IPS-15b (cell line): ENCODE results near the gene EDARADD.

Experiments used
- H3K27me3 ChIP-seq: one replicate; pipeline ENCODE4 v1.6.1; 2013; ENCODE audit warnings: low read length; ENCODE audit not compliant: control insufficient read depth, insufficient read depth
- H3K36me3 ChIP-seq: one replicate; pipeline ENCODE4 v1.6.1; 2013; ENCODE audit warnings: low read length; ENCODE audit not compliant: control insufficient read depth, insufficient read depth
- H3K4me1 ChIP-seq: one replicate; pipeline ENCODE4 v1.6.1; 2013; ENCODE audit warnings: mild to moderate bottlenecking, low read length; ENCODE audit not compliant: control insufficient read depth, insufficient read depth
- H3K4me3 ChIP-seq: one replicate; pipeline ENCODE4 v1.5.1; 2013; ENCODE audit warnings: low read depth, low read length
- H3K9ac ChIP-seq: one replicate; pipeline ENCODE4 v1.6.1; 2013; ENCODE audit warnings: low read depth, mild to moderate bottlenecking, low read length
- H3K9me3 ChIP-seq: one replicate; pipeline ENCODE4 v1.6.1; 2013; ENCODE audit warnings: mild to moderate bottlenecking, low read length; ENCODE audit not compliant: control insufficient read depth, insufficient read depth

EDARADD gene

DNA sequence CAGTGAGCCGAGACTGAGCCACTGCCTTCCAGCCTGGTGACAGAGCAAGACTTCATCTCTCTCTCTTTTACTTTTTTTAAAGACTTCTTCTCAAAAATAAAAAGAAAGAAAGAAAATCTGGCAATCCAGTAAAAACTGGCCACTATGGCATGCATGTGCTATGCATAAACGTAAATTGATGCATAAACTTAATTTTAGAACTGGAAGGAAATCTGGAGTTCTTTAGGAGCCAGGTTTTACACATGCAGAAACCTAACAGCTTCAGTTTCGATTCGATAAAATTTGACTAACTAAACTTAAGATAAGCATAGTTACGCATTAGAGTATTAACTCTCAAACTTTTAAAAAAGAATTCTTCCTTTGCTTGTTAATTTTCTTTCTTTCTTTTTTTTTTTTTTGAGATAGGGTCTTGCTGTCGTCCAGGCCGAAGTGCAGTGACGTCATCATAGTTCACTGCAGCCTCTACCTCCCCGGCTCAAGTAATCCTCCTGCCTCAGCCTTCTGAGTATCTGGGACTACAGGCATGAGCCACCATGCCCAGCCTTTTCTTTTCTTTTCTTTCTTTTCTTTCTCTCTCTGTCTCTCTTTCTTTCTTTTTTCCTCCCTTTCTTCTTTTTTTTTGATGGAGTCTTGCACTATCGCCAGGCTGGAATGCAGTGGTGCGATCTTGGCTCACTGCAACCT lies 117.8 kb downstream of the EDARADD start:
- no peaks in the 10 kb centered on the region for H3K4me1 ChIP-seq
- H3K4me3 ChIP-seq = no peak overlapping the region
- no peaks in the 10 kb centered on the region for H3K36me3 ChIP-seq
- H3K9me3 ChIP-seq = no peaks in the 10 kb centered on the region
- H3K9ac ChIP-seq = no peak overlapping the region
- H3K27me3 ChIP-seq = no peaks in the 10 kb centered on the region

DNA sequence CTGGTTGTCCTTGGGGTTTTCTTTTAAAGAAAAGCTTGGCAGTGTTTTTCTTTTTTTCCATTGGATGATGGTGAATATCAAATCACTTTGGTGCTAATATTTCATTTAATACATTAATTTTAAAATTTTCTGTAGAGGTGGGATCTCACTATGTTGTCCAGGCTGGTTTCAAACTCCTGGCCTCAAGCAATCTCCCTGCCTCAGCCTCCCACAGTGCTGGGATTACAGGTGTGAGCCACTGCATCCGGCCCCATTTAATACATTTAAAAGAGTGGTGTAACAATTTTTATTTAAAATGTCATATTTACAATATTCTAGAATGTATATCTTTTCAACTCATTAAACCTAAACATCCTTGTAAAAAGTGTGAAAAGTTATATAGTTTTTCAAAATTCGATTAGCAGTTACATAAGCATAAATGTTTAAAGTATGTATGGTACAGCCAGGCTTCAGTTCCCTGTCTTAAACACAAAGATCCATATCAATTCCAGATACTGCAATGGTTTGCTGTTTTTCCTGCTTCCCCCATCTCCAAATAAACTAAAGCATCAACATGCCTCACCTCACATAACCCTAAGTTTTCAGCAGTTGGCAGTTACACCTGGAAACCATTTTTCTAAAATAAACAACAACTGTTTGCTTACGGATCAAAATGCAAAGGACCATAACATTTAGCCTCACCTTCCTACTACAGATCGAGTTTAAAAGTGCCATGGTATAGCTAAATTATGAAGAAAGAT lies 120.8 kb downstream of the EDARADD start:
- Histone ChIP-seq H3K36me3 (no peaks in the 10 kb centered on the region), H3K9me3 (no peaks in the 10 kb centered on the region), H3K4me3 (no peak overlapping the region), H3K9ac (no peak overlapping the region), H3K4me1 (no peaks in the 10 kb centered on the region), H3K27me3 (no peaks in the 10 kb centered on the region)

DNA sequence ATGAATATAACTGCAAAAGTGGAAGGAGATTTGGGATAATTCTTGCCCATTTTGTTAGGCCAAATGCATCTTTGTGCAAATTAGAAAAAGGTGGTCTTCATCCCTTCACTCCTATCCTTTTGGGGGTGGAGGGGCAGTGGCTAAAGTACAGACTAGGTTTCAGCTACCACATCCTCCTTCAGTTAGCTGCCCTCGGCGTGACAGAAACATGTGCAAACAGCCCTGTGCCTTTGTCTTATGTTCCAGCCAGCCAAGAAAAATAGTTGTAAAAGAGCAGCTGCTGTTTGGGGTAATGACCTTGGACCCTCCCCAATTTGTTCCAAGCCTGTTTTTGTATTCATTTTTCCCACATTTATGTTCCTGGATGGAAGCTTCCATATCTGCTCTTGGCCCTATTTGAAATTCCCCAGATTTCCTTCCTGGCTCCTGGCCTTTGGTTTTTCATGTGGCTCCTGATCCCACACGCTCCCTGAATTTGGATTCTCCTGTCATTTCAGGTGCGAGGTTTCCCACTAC lies 121.4 kb downstream of the EDARADD start:
- Histone ChIP-seq H3K9me3 (no peaks in the 10 kb centered on the region), H3K4me1 (no peaks in the 10 kb centered on the region), H3K9ac (no peak overlapping the region), H3K36me3 (no peaks in the 10 kb centered on the region), H3K4me3 (no peak overlapping the region), H3K27me3 (no peaks in the 10 kb centered on the region)

DNA sequence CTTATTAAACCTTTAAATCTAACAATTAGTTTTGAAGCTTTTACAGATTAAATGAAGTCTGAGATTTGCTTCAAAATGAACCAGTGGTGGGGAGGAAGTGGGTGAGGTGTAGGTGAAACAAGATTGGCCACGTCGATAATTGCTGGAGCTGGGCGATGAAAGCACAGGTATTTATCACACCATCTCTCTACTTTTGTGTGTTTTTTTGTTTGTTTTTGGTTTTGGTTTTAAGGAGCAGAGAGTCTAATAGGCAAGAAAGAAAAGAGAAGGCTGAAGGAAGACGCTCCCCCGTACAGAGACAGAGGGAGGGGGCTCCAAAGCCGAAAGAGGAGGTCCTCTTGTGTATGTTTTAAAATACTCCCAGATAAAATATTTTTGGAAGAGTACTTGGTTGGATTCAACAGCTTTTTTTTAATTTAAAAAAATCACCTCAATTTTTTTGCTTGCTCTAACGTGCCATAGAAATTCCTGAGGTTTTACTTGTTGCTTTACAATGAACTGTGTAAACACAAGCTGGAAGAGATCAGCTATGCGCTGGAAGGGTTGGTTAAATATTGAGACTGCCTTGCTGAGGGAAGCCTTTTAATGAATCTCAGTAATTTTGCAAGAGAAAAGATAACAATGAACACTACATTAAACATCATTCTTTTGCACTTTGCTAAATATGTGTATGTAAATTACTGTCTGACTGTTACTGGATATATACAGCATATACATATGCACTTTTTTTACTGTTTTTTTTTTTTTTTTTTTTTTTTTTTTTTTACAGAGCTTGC lies 123.0 kb downstream of the EDARADD start:
- Histone ChIP-seq H3K9ac (no peak overlapping the region), H3K4me3 (no peak overlapping the region), H3K9me3 (no peaks in the 10 kb centered on the region), H3K27me3 (no peaks in the 10 kb centered on the region), H3K4me1 (no peaks in the 10 kb centered on the region), H3K36me3 (no peaks in the 10 kb centered on the region)

DNA sequence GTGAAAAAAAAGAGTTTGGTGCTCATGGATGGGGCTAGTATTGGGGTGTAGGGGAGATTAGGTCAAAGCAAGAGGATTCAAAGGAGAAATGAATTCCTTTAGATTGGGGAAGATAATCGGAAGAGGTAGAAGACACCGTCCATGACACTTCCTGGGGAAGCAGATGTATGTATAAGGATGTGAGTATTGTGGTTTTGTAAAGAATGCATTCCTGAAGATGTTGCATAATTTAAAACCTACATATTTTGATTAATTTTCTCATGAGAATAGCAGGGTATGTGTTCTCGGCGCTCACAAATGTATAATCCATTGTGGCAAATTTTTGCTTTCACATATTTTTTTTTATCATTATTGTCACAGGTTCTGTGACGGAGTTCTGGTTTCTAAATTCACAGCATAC lies 124.2 kb downstream of the EDARADD start:
- Histone ChIP-seq H3K27me3 (peaks cover 5% of the 10 kb centered on the region), H3K4me1 (no peaks in the 10 kb centered on the region), H3K4me3 (no peak overlapping the region), H3K9ac (no peak overlapping the region), H3K9me3 (no peaks in the 10 kb centered on the region), H3K36me3 (no peaks in the 10 kb centered on the region)

DNA sequence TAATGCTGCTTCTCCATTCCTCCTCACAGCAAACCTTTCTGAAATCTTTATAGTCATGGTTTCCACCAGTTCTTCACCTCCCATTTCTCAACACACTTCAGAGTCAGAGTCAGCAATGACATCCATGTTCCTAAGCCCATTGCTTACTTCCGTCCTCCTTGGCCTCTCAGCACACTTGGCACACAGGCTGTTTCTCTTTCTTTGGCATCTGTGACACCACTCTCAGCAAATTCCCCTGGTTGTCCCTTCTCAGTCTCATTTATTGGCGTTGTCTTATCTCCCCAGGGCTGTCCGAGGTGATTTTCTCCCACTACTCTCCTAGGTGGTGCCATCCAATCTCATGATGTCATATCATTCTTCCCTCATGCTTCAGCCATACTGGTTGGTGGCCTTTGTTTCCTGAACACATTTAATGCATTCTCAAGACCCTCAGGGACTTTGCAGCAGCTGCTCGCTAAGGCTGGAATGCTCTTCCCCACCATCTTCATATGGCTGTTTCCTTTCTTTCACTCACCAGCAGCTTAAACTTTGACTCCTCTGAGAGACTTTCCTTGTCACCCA lies 126.4 kb downstream of the EDARADD start:
- H3K27me3 ChIP-seq = peaks cover 5% of the 10 kb centered on the region
- H3K36me3 ChIP-seq = no peaks in the 10 kb centered on the region
- H3K4me1 ChIP-seq = no peaks in the 10 kb centered on the region

DNA sequence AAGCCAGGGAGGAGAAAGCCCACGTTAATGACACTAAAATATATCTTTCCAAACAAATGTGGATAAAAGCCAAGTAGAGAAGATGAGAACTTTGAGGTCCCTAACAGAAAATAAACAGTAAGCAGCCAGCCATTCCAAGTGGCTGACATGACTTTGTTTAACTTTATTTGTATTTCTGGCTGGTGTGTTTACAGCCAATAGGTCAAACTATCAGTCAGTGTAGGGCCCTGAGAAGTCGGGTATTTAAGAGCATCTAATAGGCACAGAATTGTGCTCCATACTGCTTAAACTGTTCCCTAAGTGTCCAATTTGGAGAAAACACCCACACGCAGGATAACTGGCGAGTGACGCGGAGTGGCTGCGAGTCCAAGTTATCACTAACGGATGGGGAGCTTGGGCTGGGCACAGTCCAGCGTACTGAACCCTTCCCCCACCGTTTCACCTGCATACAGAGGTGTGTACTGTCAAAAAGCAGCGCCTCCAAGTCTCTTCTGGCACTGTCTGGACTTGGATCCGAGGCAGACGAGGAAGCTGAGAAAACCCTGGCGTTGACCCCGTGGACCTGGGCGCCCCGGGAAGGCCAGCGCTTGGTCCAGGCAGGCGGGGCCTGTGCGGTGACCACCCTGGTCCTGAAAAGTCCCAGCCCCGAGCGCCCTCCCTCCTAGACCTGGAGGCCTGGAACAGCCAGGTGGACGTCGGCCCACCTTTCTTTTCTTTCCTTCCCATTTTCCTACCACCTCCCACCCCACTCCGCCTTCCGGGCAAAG lies 129.0 kb downstream of the EDARADD start:
- no peaks in the 10 kb centered on the region for H3K9me3 ChIP-seq
- H3K36me3 ChIP-seq = no peaks in the 10 kb centered on the region
- no peaks in the 10 kb centered on the region for H3K4me1 ChIP-seq
- H3K27me3 ChIP-seq = peaks cover 5% of the 10 kb centered on the region
- peak overlapping the region; percentile 46 for H3K4me3 ChIP-seq
- H3K9ac ChIP-seq = no peak overlapping the region

More for the DNA sequence above, 126.4 kb downstream of the EDARADD start:
- no peak overlapping the region for H3K9ac ChIP-seq
- no peaks in the 10 kb centered on the region for H3K9me3 ChIP-seq
- no peak overlapping the region for H3K4me3 ChIP-seq

DNA sequence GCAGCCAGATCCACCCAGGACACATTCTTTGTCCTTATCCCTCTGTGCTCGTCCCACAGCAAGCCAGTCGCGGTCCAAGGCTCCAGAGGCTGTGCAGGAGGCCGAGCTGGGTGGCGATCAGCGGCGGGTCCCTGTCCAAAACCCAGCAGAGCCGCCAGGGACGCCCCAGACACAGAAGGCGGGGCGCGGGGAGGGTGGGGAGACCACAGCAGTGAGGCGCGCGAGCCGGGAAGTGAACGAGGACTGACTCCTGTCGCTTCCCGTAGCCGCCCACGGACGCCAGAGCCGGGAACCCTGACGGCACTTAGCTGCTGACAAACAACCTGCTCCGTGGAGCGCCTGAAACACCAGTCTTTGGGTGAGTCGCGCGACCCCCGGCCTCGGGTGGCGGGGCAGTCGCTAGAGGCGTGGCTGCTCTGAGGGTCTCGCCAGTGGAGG lies 129.6 kb downstream of the EDARADD start, which contains the start of gene LGALS8:
LGALS8 (plus strand) TSS at position 279 of the 438 bp plus-strand sequence. CDS start 2,089 bp downstream, outside the sequence.
- no peaks in the 10 kb centered on the region for H3K9me3 ChIP-seq
- peak within 1 kb of the TSS; percentile 46 for H3K4me3 ChIP-seq
- no peaks in the 10 kb centered on the region for H3K36me3 ChIP-seq
- H3K27me3 ChIP-seq = peaks cover 5% of the 10 kb centered on the region
- H3K4me1 ChIP-seq = no peaks in the 10 kb centered on the region
- H3K9ac ChIP-seq = peak within 1 kb of the TSS; percentile 54

DNA sequence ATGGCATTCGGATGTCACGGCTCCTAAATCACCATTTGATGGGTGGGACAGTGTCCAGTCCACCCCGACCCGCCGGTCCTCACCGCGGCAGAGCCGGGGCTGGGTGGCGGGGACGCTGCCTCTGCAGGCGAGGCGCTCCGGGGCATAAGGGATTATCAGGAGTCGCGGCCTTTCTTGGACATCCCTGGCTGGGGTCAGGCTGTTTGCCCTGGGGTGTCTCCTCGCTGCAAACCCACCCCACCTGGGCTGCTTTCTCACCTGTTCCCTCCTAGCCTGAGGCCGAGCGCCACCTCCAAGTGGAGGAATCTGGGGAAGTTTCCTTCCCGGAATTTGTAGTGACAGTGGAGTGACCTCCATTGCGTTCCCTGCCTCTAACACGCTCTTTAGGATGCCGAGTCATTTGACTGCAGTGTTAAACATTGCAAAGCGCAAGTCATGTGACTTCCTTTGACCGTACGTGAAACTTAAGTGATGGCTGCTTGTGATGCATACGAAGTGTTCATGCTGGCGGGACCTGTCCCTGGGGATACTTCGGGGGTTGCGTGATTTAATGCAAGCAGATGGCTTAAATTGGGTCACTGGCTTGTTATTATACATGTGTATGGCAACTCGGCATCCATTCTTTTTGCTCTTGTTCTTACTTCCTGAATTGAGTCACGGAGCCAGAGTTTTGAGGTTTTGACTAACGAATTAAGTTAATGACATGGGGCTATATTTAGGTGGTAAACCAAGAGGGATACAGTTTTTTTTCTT lies 130.2 kb downstream of the EDARADD start:
- peaks cover 5% of the 10 kb centered on the region for H3K27me3 ChIP-seq

DNA sequence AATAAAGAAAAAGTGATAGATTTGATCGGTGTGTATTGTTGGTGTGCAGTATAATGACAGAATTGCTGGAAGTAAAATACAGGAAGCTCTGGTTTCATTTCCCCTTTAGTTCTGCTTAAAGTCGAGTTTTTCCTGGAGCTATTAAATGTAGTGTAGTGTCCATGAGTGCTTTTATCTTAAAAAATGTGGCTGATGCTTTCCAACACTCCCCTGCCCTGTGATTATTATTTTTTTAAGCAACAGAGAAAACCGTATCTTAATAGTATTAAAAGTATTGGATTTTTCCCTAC lies 130.8 kb downstream of the EDARADD start:
- Histone ChIP-seq H3K27me3 (peaks cover 5% of the 10 kb centered on the region), H3K36me3 (no peaks in the 10 kb centered on the region), H3K9ac (no peak overlapping the region), H3K4me3 (peak overlapping the region; percentile 46), H3K9me3 (no peaks in the 10 kb centered on the region), H3K4me1 (no peaks in the 10 kb centered on the region)

More for the DNA sequence above, 130.2 kb downstream of the EDARADD start:
- H3K36me3 ChIP-seq = no peaks in the 10 kb centered on the region
- no peaks in the 10 kb centered on the region for H3K9me3 ChIP-seq
- peak overlapping the region; percentile 46 for H3K4me3 ChIP-seq
- peak overlapping the region; percentile 54 for H3K9ac ChIP-seq
- no peaks in the 10 kb centered on the region for H3K4me1 ChIP-seq
